ENCODE measurements around the gene FAM229A.
"Not testable (repeated sequence)": the region's sequence is repeated elsewhere in the genome, so short reads cannot be mapped to it uniquely, and the experiment has no call there.

Gene FAM229A

GRCh38 chr1:32399843-32400242 lies 37.6 kb upstream of the FAM229A start:
- in situ Hi-C loops (cut with MboI; ENCODE audit: low sequenced_read_pairs, unreplicated experiment) = no loop called here
- TF ChIP-seq CTCF (IDR thresholded peaks at IDR 0.05; ENCODE audit: borderline replicate concordance, control extremely low read depth, extremely low read depth, insufficient read depth, missing control alignments) = no peak

GRCh38 chr1:32398401-32398800 lies 36.1 kb upstream of the FAM229A start:
- TF ChIP-seq CTCF (IDR thresholded peaks at IDR 0.05; ENCODE audit: borderline replicate concordance, control extremely low read depth, extremely low read depth, insufficient read depth, missing control alignments) = no peak
- in situ Hi-C loops (cut with MboI; ENCODE audit: low sequenced_read_pairs, unreplicated experiment) = no loop called here
- DNase-seq (ENCODE audit: low spot score) = no peak

More at GRCh38 chr1:32399843-32400242, 37.6 kb upstream of the FAM229A start:
- no peak for DNase-seq (ENCODE audit: low spot score)

- in situ Hi-C loops (cut with MboI; ENCODE audit: low sequenced_read_pairs, unreplicated experiment); DNase-seq (ENCODE audit: low spot score): not testable (repeated sequence)
Measured at GRCh38 chr1:32396524-32396923, 34.2 kb upstream of the FAM229A start.

- in situ Hi-C loops (cut with MboI; ENCODE audit: low sequenced_read_pairs, unreplicated experiment) = no loop called here
- TF ChIP-seq CTCF (IDR thresholded peaks at IDR 0.05; ENCODE audit: borderline replicate concordance, control extremely low read depth, extremely low read depth, insufficient read depth, missing control alignments) = no peak
- DNase-seq (ENCODE audit: low spot score) = no peak
Measured at GRCh38 chr1:32394890-32395432, 32.7 kb upstream of the FAM229A start.

GRCh38 chr1:32394141-32394889 lies 32.0 kb upstream of the FAM229A start, which contains the start of gene BSDC1:
BSDC1 (minus strand) TSS chr1:32394441; CDS start chr1:32394414, 27 bp downstream.
- in situ Hi-C loops (cut with MboI; ENCODE audit: low sequenced_read_pairs, unreplicated experiment) = no loop called here
- peak; percentile 99 for DNase-seq (ENCODE audit: low spot score)
- no peak for TF ChIP-seq CTCF (IDR thresholded peaks at IDR 0.05; ENCODE audit: borderline replicate concordance, control extremely low read depth, extremely low read depth, insufficient read depth, missing control alignments)

GRCh38 chr1:32393832-32394140 lies 31.5 kb upstream of the FAM229A start:
- TF ChIP-seq CTCF (IDR thresholded peaks at IDR 0.05; ENCODE audit: borderline replicate concordance, control extremely low read depth, extremely low read depth, insufficient read depth, missing control alignments) = no peak
- in situ Hi-C loops (cut with MboI; ENCODE audit: low sequenced_read_pairs, unreplicated experiment) = no loop called here
- DNase-seq (ENCODE audit: low spot score) = no peak

GRCh38 chr1:32393136-32393535 lies 30.9 kb upstream of the FAM229A start:
- TF ChIP-seq CTCF (IDR thresholded peaks at IDR 0.05; ENCODE audit: borderline replicate concordance, control extremely low read depth, extremely low read depth, insufficient read depth, missing control alignments) = no peak
- no peak for DNase-seq (ENCODE audit: low spot score)
- in situ Hi-C loops (cut with MboI; ENCODE audit: low sequenced_read_pairs, unreplicated experiment) = no loop called here
